Pericardium fibroblast (primary cell): ENCODE results near the gene GABARAPL1. TPM values are rescaled to one million over a fixed set of nuclear protein-coding genes. Genes with fewer than 3 reads are reported as not detected.

ENCODE experiments used
- total RNA-seq: library from RNA; depleted of rRNA; stranded (reverse); fragments of >200 nt; gene quantifications from 2 replicates; pipeline ENCODE4 v1.2.3, GENCODE V29; 2015

Gene GABARAPL1
- total RNA-seq: 45.0 and 48.0 TPM in 2 replicates

DNA sequence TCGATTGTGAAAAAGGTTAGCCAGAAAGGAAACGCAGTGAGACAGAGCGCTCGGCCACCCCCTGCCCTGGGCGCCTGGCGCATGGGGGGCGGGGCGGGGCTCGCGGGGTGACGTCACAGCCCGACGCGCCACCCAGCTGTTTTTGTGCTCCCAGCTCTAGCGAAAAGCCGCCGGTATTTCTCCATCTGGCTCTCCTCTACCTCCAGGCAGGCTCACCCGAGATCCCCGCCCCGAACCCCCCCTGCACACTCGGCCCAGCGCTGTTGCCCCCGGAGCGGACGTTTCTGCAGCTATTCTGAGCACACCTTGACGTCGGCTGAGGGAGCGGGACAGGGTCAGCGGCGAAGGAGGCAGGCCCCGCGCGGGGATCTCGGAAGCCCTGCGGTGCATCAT is at the start of gene GABARAPL1:
GABARAPL1 (plus strand) TSS at position 139 of the 393 bp plus-strand sequence; CDS start at position 392, 253 bp downstream.

DNA sequence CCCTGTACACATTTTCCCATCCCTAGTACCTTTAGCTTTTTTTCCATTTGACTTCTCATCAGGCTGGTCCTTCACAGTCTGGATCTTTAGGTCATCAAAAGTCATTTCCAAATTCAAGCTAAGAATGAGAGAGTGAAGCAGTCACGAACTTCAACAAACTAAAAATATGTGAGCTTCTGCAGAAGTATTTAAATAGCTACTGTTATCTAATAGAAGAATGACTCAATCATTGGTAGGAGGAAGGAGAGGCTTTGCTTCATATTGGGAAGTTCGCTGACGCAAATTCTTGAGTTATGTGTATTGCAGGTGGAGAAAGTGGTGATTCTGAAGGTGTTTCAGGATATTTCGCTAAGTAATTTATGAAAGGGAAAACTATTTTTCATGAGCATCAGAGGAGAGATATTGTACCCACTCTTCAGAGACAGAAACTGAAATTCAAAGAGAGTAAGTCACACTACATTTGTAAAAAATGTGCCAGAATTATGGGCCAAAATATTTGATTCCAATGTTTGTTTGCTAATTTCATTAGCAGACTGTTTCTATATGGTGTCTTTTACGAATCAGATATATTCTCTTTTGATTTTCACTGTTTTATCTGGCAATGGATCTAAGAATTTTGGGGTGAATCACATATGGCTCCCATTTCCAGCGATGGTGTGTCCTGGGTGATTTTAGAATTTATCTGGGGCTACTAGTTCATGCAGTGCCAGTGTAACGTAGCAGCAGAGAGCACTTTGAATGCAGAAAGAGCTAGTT is 40.5 kb upstream of the GABARAPL1 start, which contains the start of gene OLR1:
OLR1 (minus strand) TSS at position 160 of the 756 bp plus-strand sequence; CDS start at position 105, 55 bp downstream.

GRCh38 chr12:10178821-10179220 is 33.9 kb upstream of the GABARAPL1 start, which contains the start of gene TMEM52B:
TMEM52B (plus strand) TSS chr12:10179032; CDS start chr12:10179575, 543 bp downstream.

Other genes with a start within 250 kb of the GABARAPL1 start
- not detected in 2 replicates for gene CLEC12A, start 241.5 kb upstream of the GABARAPL1 start, total RNA-seq
- gene CLEC1B, start 213.8 kb upstream of the GABARAPL1 start, total RNA-seq: not detected in 2 replicates
- gene CLEC12B, start 202.2 kb upstream of the GABARAPL1 start, total RNA-seq: not detected in 2 replicates
- gene CLEC9A, start 182.2 kb upstream of the GABARAPL1 start, total RNA-seq: not detected in 2 replicates
- 0.09 and 0.23 TPM in 2 replicates for gene CLEC1A, start 113.9 kb upstream of the GABARAPL1 start, total RNA-seq
- gene CLEC7A, start 82.7 kb upstream of the GABARAPL1 start, total RNA-seq: not detected in 2 replicates
- gene OLR1, start 40.7 kb upstream of the GABARAPL1 start, total RNA-seq: 3.2 and 5.1 TPM in 2 replicates
- 0.17 and 0.82 TPM in 2 replicates for gene TMEM52B, start 33.8 kb upstream of the GABARAPL1 start, total RNA-seq
- gene KLRD1, start 95.0 kb downstream of the GABARAPL1 start, total RNA-seq: not detected in 2 replicates
- gene KLRK1, start 177.2 kb downstream of the GABARAPL1 start, total RNA-seq: not detected in 2 replicates
- gene KLRC4, start 196.9 kb downstream of the GABARAPL1 start, total RNA-seq: not detected in 2 replicates
- gene KLRC3, start 207.7 kb downstream of the GABARAPL1 start, total RNA-seq: not detected in 2 replicates
- gene KLRC2, start 223.1 kb downstream of the GABARAPL1 start, total RNA-seq: not detected in 2 replicates
- not detected in 2 replicates for gene KLRC1, start 240.5 kb downstream of the GABARAPL1 start, total RNA-seq